Measurements from ENCODE around the gene DHX8. TPM values are rescaled to one million over a fixed set of nuclear protein-coding genes. Genes with fewer than 3 reads are reported as not detected.

DHX8 gene
- polyA plus RNA-seq, 1 experiment, result 42.7 TPM

- Histone ChIP-seq H3K27me3 (ENCODE audit: control insufficient read depth, insufficient read depth, low read length) (no peaks in the 10 kb centered on the region), H3K36me3 (ENCODE audit: control insufficient read depth, insufficient read depth, low read length) (no peaks in the 10 kb centered on the region), H3K4me3 (ENCODE audit: low read depth, low read length) (no peak overlapping the region)
- TF ChIP-seq, protein P1, sequence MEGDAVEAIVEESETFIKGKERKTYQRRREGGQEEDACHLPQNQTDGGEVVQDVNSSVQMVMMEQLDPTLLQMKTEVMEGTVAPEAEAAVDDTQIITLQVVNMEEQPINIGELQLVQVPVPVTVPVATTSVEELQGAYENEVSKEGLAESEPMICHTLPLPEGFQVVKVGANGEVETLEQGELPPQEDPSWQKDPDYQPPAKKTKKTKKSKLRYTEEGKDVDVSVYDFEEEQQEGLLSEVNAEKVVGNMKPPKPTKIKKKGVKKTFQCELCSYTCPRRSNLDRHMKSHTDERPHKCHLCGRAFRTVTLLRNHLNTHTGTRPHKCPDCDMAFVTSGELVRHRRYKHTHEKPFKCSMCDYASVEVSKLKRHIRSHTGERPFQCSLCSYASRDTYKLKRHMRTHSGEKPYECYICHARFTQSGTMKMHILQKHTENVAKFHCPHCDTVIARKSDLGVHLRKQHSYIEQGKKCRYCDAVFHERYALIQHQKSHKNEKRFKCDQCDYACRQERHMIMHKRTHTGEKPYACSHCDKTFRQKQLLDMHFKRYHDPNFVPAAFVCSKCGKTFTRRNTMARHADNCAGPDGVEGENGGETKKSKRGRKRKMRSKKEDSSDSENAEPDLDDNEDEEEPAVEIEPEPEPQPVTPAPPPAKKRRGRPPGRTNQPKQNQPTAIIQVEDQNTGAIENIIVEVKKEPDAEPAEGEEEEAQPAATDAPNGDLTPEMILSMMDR (IDR thresholded peaks at IDR 0.05; ENCODE audit: insufficient read depth, low read depth, low read length), result no peak
- CTCF ChIA-PET, result interaction anchor here (0.9 to 2.0 kb wide), 4 partner anchors 12 to 204 kb away, joined by 3 to 8 read pairs (median 5); no protein-coding TSS in a partner anchor
- POLR2A ChIA-PET, result interaction anchor here (0.6 kb wide), 1 partner anchor 57 kb away, joined by 7 read pairs; no protein-coding TSS in a partner anchor
- no peak for DNase-seq (ENCODE audit: low read depth)
Observed at GRCh38 chr17:43562679-43563599, 79.2 kb downstream of the DHX8 start.

DNA sequence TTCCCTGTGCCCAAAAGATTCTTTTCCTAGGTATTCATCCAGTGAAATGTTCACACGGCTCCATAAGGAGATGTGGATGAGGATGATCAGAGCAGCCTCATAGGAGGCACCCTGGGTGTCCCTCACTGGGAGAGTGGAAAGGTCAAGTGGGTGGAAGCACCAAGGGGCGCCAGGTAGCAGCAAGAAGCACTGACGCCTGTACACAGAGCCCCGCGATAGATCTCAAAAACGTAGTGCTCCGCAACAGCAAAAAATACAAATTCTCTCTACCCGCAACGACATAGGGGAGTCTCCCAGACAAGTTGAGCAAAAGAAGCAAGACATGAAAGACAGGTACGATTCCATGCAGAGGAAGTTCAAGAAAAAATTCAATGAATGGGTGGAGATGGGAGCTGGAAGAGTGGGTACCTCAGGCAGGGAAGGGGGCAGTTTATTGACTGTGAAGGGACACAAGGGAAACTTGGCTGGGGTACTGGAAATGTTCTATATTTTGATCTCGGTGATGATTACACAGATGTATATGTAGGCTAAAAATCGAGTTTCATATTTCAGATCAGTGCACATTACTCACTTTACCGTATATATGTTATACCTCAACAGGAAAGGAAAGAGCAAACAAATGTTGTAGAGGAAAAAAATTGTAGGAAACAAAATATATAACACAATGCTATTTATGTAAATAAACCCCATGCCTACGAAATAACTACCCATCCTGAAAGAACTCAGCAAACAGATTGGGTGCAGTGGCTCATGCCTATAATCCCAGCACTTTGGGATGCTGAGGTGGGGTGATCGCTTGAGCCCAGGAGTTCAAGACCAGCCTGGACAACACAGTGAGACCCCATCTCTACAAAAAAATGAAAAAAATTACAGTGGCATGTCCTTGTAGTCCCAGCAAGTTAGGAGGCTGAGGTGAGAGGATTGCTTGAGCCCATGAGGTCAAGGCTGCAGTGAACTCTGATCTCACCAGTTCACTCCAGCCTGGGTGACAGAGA, 80.1 kb downstream of the DHX8 start:
- POLR2A ChIA-PET, result no interaction called here
- H3K4me3 ChIP-seq (ENCODE audit: low read depth, low read length), result no peak overlapping the region
- no peaks in the 10 kb centered on the region for H3K36me3 ChIP-seq (ENCODE audit: control insufficient read depth, insufficient read depth, low read length)
- CTCF ChIA-PET, result interaction anchor here (0.9 to 2.0 kb wide), 3 partner anchors 12 to 110 kb away, joined by 3 to 8 read pairs (median 6); no protein-coding TSS in a partner anchor
- no peak for DNase-seq (ENCODE audit: low read depth)
- H3K27me3 ChIP-seq (ENCODE audit: control insufficient read depth, insufficient read depth, low read length), result no peaks in the 10 kb centered on the region
- TF ChIP-seq, protein P1 (IDR thresholded peaks at IDR 0.05; ENCODE audit: insufficient read depth, low read depth, low read length), result no peak

- POLR2A ChIA-PET, result no interaction called here
- CTCF ChIA-PET, result interaction anchor here (0.9 to 1.1 kb wide), 2 partner anchors 8 to 168 kb away, joined by 3 to 4 read pairs; no protein-coding TSS in a partner anchor
- DNase-seq (ENCODE audit: low read depth), result no peak
Observed at GRCh38 chr17:43568506-43569082, 84.8 kb downstream of the DHX8 start.

GRCh38 chr17:43570518-43570928, 86.7 kb downstream of the DHX8 start:
- Histone ChIP-seq H3K36me3 (ENCODE audit: control insufficient read depth, insufficient read depth, low read length) (no peaks in the 10 kb centered on the region), H3K4me3 (ENCODE audit: low read depth, low read length) (no peak overlapping the region), H3K27me3 (ENCODE audit: control insufficient read depth, insufficient read depth, low read length) (peaks cover 1% of the 10 kb centered on the region; the same call in 1 of the 2 replicates)
- TF ChIP-seq, protein P1 (IDR thresholded peaks at IDR 0.05; ENCODE audit: insufficient read depth, low read depth, low read length), result no peak
- CTCF ChIA-PET, result interaction anchor here (0.7 to 4.6 kb wide), 5 partner anchors 9 to 123 kb away, joined by 3 to 16 read pairs (median 3); partner anchors contain the start of gene DHX8
- POLR2A ChIA-PET, result interaction anchor here (0.5 to 0.6 kb wide), 2 partner anchors 10 to 294 kb away, joined by 3 to 6 read pairs; no protein-coding TSS in a partner anchor
- DNase-seq (ENCODE audit: low read depth), result peak; percentile 51

More at GRCh38 chr17:43568506-43569082, 84.8 kb downstream of the DHX8 start:
- H3K27me3 ChIP-seq (ENCODE audit: control insufficient read depth, insufficient read depth, low read length), result no peaks in the 10 kb centered on the region; the same call in 1 of the 2 replicates
- TF ChIP-seq, protein P1 (IDR thresholded peaks at IDR 0.05; ENCODE audit: insufficient read depth, low read depth, low read length), result no peak
- no peak overlapping the region for H3K4me3 ChIP-seq (ENCODE audit: low read depth, low read length)
- no peaks in the 10 kb centered on the region for H3K36me3 ChIP-seq (ENCODE audit: control insufficient read depth, insufficient read depth, low read length)
